Endothelial cell of umbilical vein (primary cell): ENCODE measurements around the gene NMT2. TPM values are rescaled to one million over a fixed set of nuclear protein-coding genes. Genes with fewer than 3 reads are reported as not detected.

Source experiments
- BruUV-seq: library from RNA; stranded (reverse); fragments of 400-500 nt; replicated peaks from 2 replicates; lab custom pipeline; 2021; lab: Mats Ljungman, UMichigan
- CTCF ChIA-PET: fragments of 300-600, 350-600 bp; sonication (Branson Sonifier 250); formaldehyde crosslinking; loops from one replicate; lab custom pipeline; 2021; ENCODE audit warnings: antibody characterized with exemption, inconsistent platforms; lab: Charles Lee
- POLR2A ChIA-PET: fragments of 300-600, 350-600 bp; sonication (Branson Sonifier 250); formaldehyde crosslinking; loops from one replicate; lab custom pipeline; 2021; ENCODE audit warnings: antibody characterized with exemption, inconsistent platforms; lab: Charles Lee
- DNase-seq: peaks from one replicate; pipeline ENCODE4 v3.0.0-alpha.2; 2011; ENCODE audit warnings: low read depth, low spot score
- FAIRE-seq: peaks from 2 replicates; lab custom pipeline; 2011; peaks lifted over from hg19 to GRCh38; lab: Jason Lieb, UNC
- H2AFZ ChIP-seq: 2 replicates; pipeline ENCODE4 v1.6.0; 2012; ENCODE audit warnings: low read depth, low read length, control low read depth, inconsistent platforms
- H3K27ac ChIP-seq: 2 replicates; pipeline ENCODE4 v1.5.1; 2011; ENCODE audit warnings: low read depth, mild to moderate bottlenecking, control low read depth, low read length, moderate library complexity; ENCODE audit not compliant: insufficient read depth
- H3K27me3 ChIP-seq, 2 experiments: 2 replicates each; pipeline versions ENCODE4 v1.6.0 to v1.6.1; 2011; ENCODE audit warnings: low read length in 2 of 2, mixed read lengths in 1 of 2; ENCODE audit not compliant: control insufficient read depth in 2 of 2, insufficient read depth in 2 of 2
- H3K36me3 ChIP-seq, 2 experiments: 2 replicates in 1 of 2; 3 replicates in 1 of 2; pipeline ENCODE4 v1.5.1; 2011; ENCODE audit warnings: low read length in 2 of 2, mild to moderate bottlenecking in 1 of 2, moderate library complexity in 1 of 2; ENCODE audit not compliant: control insufficient read depth in 2 of 2, insufficient read depth in 2 of 2; ENCODE audit errors: extremely low read depth in 1 of 2
- H3K4me1 ChIP-seq: 3 replicates; pipeline ENCODE4 v1.5.1; 2011; ENCODE audit warnings: mild to moderate bottlenecking, low read length; ENCODE audit not compliant: control insufficient read depth, insufficient read depth; ENCODE audit errors: extremely low read depth
- H3K4me2 ChIP-seq: 2 replicates; pipeline ENCODE4 v1.6.1; 2011; ENCODE audit warnings: low read length, control low read depth, mixed read lengths; ENCODE audit not compliant: insufficient read depth
- H3K4me3 ChIP-seq, 3 experiments: fragments of 200-600 bp in 1 of 3; sonication (generic), shearing (Covaris generic) in 1 of 3; replicated peaks in 1 of 3; 2 replicates each; pipeline ENCODE4 v1.5.1; 2011 to 2016; ENCODE audit warnings: control low read depth in 3 of 3, low read length in 3 of 3, mild to moderate bottlenecking in 2 of 3, inconsistent platforms in 1 of 3, low read depth in 1 of 3, moderate library complexity in 1 of 3; ENCODE audit not compliant: insufficient read depth in 1 of 3
- H3K79me2 ChIP-seq: 2 replicates; pipeline ENCODE4 v1.6.0; 2012; ENCODE audit warnings: low read length, inconsistent platforms; ENCODE audit not compliant: control insufficient read depth, insufficient read depth
- H3K9ac ChIP-seq: replicated peaks from 2 replicates; pipeline ENCODE3; 2011; ENCODE audit warnings: low read length, control low read depth; ENCODE audit not compliant: insufficient read depth; ENCODE audit errors: extremely low read depth
- H3K9me1 ChIP-seq: replicated peaks from 3 replicates; pipeline ENCODE4 v1.6.0; 2011; ENCODE audit warnings: mild to moderate bottlenecking, low read length; ENCODE audit not compliant: control insufficient read depth, insufficient read depth; ENCODE audit errors: extremely low read depth
- H3K9me3 ChIP-seq: replicated peaks from 2 replicates; pipeline ENCODE4 v1.5.1; 2012; ENCODE audit warnings: low read length, inconsistent platforms; ENCODE audit not compliant: control insufficient read depth, insufficient read depth
- H4K20me1 ChIP-seq: replicated peaks from 2 replicates; pipeline ENCODE3; 2011; ENCODE audit warnings: mild to moderate bottlenecking, low read length; ENCODE audit not compliant: control insufficient read depth, insufficient read depth; ENCODE audit errors: extremely low read depth
- CTCF ChIP-seq, 2 donors: IDR thresholded peaks; 1 replicate in 1 of 2; 2 replicates in 1 of 2; pipeline ENCODE4 v1.5.1; 2011; ENCODE audit warnings: low read length in 2 of 2, mild to moderate bottlenecking in 2 of 2, moderate library complexity in 2 of 2, control low read depth in 1 of 2, inconsistent platforms in 1 of 2, low read depth in 1 of 2; ENCODE audit not compliant: insufficient read depth in 1 of 2; ENCODE audit errors: extremely low read depth in 1 of 2
- EZH2 ChIP-seq: IDR thresholded peaks from 2 replicates; pipeline ENCODE4 v1.6.1; 2012; ENCODE audit warnings: borderline replicate concordance, low read depth, mild to moderate bottlenecking, moderate library complexity, low read length, inconsistent platforms; ENCODE audit not compliant: severe bottlenecking
- GATA2 ChIP-seq: IDR thresholded peaks from 2 replicates; pipeline ENCODE4 v1.7.0; 2011; ENCODE audit warnings: low read depth, mild to moderate bottlenecking, moderate library complexity, mixed read lengths, low read length; ENCODE audit not compliant: insufficient read length, insufficient read depth
- JUN ChIP-seq: IDR thresholded peaks from 2 replicates; pipeline ENCODE4 v1.6.1; 2011; ENCODE audit warnings: borderline replicate concordance, low read depth; ENCODE audit not compliant: insufficient read length, insufficient read depth
- MYC ChIP-seq: IDR thresholded peaks from one replicate; pipeline ENCODE4 v1.6.1; 2011; ENCODE audit warnings: mild to moderate bottlenecking, low read depth, low read length
- POLR2AphosphoS5 ChIP-seq: IDR thresholded peaks from 2 replicates; pipeline ENCODE4 v1.6.1; 2012; ENCODE audit warnings: low read depth, mild to moderate bottlenecking, control low read depth, low read length, moderate library complexity; ENCODE audit not compliant: insufficient read depth
- dilution Hi-C: fragments of 300-500 bp; cut with MboI; formaldehyde crosslinking; loops from one replicate; pipeline ENCODE4 v1.15.0; 2019; ENCODE audit warnings: low sequenced_read_pairs; ENCODE audit not compliant: extremely low pct_ligation_motif_present
- intact Hi-C: fragments of 100-400 bp; cut with micrococcal nuclease; formaldehyde crosslinking; loops from one replicate; pipeline ENCODE4 v1.10.0; 2022
- polyA plus RNA-seq, 4 experiments: library from polyadenylated mRNA; depleted of rRNA in 3 of 4; stranded (reverse) in 3 of 4; unstranded in 1 of 4; fragments of >200 nt; gene quantifications; 2 replicates each; pipeline versions ENCODE4 v1.2.1 to v1.2.3, GENCODE V29; 2011 to 2012; ENCODE audit warnings: missing spikeins in 1 of 4
- total RNA-seq: library from RNA; stranded (reverse); gene quantifications from 2 replicates; pipeline ENCODE4 v1.2.3, GENCODE V29; 2021

Gene NMT2
- total and polyA plus RNA-seq, 2 donors (not counting 3 experiments of a cell fraction or from before 2014, with no cell fraction given): 39.0 to 109 TPM

GRCh38 chr10:15140698-15141097, 27.8 kb downstream of the NMT2 start:
- ChIA-PET CTCF (no interaction called here), POLR2A (no interaction called here)
- Histone ChIP-seq H3K4me3 (no peak overlapping the region), H3K79me2 (peaks cover 60% of the 10 kb centered on the region), H2AFZ (no peak overlapping the region), H3K27me3 (no peaks in the 10 kb centered on the region), H3K27ac (no peak overlapping the region), H4K20me1 (no peaks in the 10 kb centered on the region), H3K36me3 (peaks cover 9 to 13% of the 10 kb centered on the region in 2 experiments), H3K9ac (no peak overlapping the region), H3K9me1 (no peaks in the 10 kb centered on the region), H3K9me3 (no peaks in the 10 kb centered on the region), H3K4me2 (no peak overlapping the region), H3K4me1 (peaks cover 13% of the 10 kb centered on the region)
- FAIRE-seq (no peak), DNase-seq (no peak)
- TF ChIP-seq EZH2: no peak
- TF ChIP-seq GATA2: no peak
- no peak for TF ChIP-seq CTCF (IDR thresholded peaks at IDR 0.05; ENCODE audit: extremely low read depth in 1 of 2, insufficient read depth in 1 of 2, low read depth in 1 of 2, low read length in 2 of 2)
- no peak for TF ChIP-seq MYC
- TF ChIP-seq POLR2AphosphoS5: no peak
- TF ChIP-seq JUN: no peak
- intact Hi-C loops: no loop called here
- dilution Hi-C loops: no loop called here
- BruUV-seq: no TSS peak
